Measurements from ENCODE around the gene DTX3.

DNA sequence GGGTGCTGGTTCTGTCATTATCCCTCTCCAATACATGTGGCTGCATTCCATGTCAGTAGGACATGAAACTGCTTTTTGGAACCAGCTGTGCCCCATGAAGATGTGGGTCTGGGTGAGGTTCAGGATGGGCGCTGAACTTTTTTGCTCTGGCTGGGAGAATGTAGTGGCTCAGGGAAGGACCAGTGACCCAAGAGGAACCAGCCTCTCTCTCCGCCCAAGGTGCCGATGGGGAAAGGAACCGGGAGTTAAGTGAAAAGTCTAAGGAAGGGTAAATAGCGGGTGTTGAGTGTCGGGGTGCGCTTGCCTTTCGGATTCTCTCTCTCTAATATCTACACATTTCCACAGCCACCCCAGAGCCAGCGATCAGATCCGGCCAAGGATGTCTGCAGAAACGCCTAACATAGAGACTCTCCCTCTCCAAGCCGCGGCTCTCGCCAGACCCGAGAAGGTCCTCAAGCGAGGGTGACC is 14.4 kb downstream of the DTX3 start:
- TF ChIP-seq, protein P1, sequence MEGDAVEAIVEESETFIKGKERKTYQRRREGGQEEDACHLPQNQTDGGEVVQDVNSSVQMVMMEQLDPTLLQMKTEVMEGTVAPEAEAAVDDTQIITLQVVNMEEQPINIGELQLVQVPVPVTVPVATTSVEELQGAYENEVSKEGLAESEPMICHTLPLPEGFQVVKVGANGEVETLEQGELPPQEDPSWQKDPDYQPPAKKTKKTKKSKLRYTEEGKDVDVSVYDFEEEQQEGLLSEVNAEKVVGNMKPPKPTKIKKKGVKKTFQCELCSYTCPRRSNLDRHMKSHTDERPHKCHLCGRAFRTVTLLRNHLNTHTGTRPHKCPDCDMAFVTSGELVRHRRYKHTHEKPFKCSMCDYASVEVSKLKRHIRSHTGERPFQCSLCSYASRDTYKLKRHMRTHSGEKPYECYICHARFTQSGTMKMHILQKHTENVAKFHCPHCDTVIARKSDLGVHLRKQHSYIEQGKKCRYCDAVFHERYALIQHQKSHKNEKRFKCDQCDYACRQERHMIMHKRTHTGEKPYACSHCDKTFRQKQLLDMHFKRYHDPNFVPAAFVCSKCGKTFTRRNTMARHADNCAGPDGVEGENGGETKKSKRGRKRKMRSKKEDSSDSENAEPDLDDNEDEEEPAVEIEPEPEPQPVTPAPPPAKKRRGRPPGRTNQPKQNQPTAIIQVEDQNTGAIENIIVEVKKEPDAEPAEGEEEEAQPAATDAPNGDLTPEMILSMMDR (IDR thresholded peaks at IDR 0.05; ENCODE audit: low read depth, low read length, poor library complexity, severe bottlenecking) = no peak
- no peak for TF ChIP-seq EZH2phosphoT487 (IDR thresholded peaks at IDR 0.05; ENCODE audit: borderline replicate concordance, low read length)
